B cell (primary cell): Measurements from ENCODE around the gene GNLY.

Source experiments
- CTCF ChIP-seq: fragments of 200-600 bp; IDR thresholded peaks from one replicate; pipeline ENCODE4 v1.8.0; 2022; ENCODE audit warnings: antibody characterized with exemption, mild to moderate bottlenecking
- EZH2 ChIP-seq: IDR thresholded peaks from 2 replicates; pipeline ENCODE4 v1.6.1; 2012; ENCODE audit warnings: borderline replicate concordance, low read depth, mild to moderate bottlenecking, moderate library complexity, low read length; ENCODE audit not compliant: insufficient read depth, poor library complexity, severe bottlenecking

DNA sequence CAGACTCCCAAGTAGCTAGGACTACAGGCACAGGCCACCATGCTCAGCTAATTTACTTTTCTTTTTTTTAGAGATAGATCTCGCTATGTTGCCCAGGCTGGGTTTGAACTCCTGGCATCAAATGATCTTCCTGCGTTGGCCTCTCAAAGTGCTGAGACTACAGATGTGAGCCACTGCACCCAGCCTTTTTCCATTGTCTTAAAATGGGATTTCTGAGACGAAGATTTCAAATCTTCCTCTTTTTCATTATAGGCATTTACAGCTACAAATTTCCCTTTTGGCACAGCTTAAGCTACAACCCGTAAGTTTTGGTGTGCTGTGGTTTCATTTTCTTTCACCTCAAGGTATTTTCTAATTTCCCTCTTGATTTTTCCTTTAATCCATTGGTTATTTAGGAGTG is 8.6 kb downstream of the GNLY start:
- TF ChIP-seq CTCF (no peak), EZH2 (no peak)
